Non-pigmented ciliary epithelial cell (primary cell): ENCODE measurements around the gene POMT2.

Experiments used
- DNase-seq: peaks from one replicate; pipeline ENCODE4 v3.0.0-alpha.2; 2010; ENCODE audit warnings: low read depth

Gene POMT2

GRCh38 chr14:77265561-77266335 lies 54.9 kb downstream of the POMT2 start:
- no peak for DNase-seq

- no peak for DNase-seq
Observed at GRCh38 chr14:77265187-77265515, 55.5 kb downstream of the POMT2 start.

- DNase-seq, result no peak
Observed at GRCh38 chr14:77264466-77265186, 56.1 kb downstream of the POMT2 start.

DNA sequence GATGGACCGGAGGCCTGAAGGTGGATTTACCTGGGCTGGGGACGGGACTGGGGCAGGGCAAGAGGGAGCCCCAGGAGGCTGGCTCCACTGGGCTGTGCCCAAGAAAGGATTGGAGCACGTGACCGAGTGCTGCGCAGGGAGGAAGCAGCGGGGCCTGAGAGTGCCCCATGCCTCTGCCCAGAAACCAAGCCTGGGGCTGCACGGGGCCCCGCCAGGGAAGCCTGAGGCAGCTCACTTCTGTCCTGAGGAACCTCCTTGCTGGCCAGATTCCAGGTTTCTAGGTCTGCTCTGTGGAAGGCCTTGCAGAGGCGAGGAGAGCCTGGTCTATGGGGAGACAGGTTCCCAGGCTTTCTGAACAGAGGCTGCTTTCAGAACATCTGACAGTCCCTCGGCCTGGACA lies 60.1 kb downstream of the POMT2 start:
- DNase-seq, result no peak

GRCh38 chr14:77260199-77260598 lies 60.5 kb downstream of the POMT2 start:
- no peak for DNase-seq

DNA sequence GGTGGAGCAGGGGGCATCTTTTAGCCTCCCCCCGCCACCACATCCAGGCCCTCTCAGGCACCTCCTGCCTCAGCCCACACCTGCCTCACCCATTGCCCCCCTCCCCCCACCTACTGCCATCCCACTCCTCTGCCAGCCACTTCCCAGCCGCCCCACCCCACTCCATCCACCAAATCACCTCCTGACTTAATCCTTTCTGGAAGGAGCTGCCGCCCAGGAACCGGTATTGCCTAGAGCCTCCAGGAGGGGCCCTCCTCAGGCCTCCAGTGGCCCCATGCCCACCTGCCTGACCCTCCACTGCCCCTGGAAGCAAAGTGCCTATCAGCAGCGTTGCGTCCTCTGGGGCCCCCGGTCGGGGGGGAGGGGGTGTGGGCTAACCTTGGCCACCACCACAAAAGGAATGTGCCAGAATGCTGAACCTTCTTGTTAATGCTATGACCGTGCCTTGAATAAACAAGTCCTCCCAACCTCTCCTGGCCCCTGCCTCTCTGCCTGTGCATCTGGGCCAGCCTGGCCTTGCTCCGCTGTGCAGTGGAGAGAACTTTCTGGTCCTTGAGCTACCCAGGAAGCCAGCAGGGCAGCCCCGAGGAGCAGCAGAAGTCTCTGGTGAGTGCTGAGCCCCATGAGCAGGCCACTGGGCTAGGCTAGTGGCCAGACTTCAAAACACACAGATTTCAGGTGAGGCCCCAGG lies 61.5 kb downstream of the POMT2 start:
- DNase-seq, result no peak

DNA sequence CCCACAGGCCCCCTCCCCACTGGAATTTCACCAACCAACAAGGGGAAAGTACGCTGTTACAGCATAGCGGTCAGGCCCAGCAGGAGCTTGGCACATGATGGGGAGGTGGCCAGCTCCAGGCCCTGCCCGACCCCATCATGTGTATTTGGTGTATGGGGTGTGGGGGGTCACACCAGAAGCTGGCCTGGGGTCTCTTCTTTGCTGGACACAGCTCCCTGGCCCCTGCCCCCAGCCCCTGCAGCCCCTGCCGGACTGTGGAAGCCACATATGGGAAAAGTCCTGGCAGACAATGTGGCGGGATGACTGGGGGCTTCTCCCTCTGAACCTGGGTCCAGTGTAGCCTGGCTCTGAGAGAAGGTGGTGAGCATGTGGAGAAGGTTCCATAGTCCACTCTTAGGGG lies 62.1 kb downstream of the POMT2 start:
- DNase-seq, result no peak

GRCh38 chr14:77257700-77258099 lies 63.0 kb downstream of the POMT2 start:
- no peak for DNase-seq

- DNase-seq, result no peak
Observed at GRCh38 chr14:77256694-77257093, 64.0 kb downstream of the POMT2 start.

DNA sequence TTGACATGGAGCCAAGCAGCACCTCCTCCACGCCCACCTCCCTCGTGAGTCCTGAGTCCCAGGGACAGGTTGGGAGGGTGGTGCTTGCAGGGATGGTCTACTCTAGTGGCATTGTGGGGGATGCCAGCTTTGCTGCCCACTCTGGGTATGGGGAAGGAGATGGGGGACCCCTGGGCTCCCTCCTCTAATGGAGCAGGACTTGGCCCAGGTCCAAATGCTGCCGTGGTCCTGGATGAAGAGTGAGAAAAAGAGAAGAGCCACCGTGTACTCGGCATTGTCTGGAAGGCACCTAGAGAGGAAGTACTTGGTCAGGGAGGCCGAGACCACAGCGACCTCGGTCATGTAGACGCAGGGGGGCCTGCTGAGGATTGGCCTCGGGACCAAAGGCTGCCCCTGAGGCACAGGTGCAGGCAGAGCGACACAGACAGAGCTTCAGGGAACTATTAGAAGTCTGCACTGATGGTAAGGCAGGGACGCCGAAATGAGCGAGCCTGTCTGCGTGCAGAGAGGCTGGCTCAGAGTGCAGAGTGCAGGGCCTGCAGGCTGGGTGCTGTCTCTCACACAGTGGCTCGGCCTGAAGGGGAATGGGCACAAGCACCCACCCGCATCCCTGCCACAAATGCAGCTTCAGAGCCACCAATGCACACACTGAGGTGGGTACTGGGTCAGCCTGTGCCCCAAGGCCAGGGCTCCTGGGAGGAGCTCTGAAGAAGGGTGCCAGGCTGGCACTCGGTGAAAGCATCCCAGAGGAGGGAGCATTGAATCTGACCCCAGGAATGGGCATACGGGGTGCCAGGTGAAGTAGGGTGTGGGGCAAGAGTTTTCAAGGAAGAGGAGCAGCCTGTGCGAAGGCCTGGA lies 67.1 kb downstream of the POMT2 start:
- no peak for DNase-seq

DNA sequence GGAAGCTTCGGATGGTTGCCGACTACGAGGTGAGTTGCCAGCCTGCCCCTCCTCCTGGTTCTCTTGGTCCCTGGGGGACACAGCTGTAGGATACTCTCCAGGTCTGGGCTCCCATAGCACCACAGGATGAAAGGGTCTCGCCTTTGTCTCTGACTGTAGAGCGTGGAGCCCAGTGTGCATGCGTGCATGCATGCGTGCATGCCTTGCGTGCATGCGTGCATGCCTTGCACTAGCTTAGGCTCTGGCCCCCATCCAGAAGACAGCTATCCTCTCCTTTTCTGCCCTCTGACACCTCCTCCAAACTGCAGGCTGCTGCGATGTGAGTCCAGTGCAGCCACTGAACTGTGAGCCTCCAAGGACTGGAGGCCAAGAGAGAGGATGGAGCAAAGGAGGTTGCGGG lies 68.8 kb downstream of the POMT2 start:
- no peak for DNase-seq

- DNase-seq, result no peak
Observed at GRCh38 chr14:77250927-77251326, 69.8 kb downstream of the POMT2 start.

- no peak for DNase-seq
Observed at GRCh38 chr14:77249286-77249685, 71.4 kb downstream of the POMT2 start.

GRCh38 chr14:77248666-77249065 lies 72.0 kb downstream of the POMT2 start:
- no peak for DNase-seq

GRCh38 chr14:77246784-77247183 lies 73.9 kb downstream of the POMT2 start:
- no peak for DNase-seq

- DNase-seq, result no peak
Observed at GRCh38 chr14:77245820-77246219, 74.9 kb downstream of the POMT2 start.

DNA sequence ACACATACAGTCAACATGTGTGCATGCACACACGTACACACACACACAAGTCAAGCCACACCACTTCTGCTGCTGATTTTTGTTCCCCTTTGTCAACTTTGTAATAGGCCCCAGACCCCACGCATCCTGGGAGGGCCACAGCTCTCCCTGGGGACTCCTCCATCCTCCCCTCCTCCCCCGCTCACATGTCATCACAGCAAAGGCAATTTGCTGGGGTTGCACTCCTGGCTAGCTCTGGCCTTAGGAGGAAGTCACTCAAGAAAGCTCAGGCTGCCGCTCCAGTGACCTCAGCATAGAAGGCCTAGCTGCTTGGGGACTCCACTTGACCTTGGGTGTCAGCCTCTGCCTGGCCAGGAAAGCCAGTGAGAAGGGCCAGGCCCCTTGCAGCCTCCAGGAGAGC lies 76.8 kb downstream of the POMT2 start:
- DNase-seq, result no peak

- DNase-seq, result no peak
Observed at GRCh38 chr14:77242752-77243151, 77.9 kb downstream of the POMT2 start.

DNA sequence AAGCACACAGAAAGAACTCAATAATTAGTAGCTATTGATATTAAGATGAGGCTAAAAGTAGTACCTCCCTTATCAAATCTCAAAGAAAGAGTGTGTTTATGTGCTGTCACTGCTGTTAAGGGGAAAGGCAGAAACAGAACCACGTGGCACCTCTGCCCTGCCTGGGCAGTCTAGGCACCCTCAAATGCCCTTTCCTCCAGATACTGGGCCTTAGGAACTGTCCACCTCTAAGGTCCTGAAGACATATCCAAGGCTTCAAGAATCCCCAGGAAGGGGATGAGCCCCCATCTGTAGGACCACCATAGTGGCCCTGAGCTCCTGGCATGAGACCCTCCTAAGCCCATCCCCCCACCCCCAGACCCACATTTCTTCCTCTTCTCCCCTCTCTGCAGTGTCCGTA lies 78.7 kb downstream of the POMT2 start:
- no peak for DNase-seq

GRCh38 chr14:77240336-77240915 lies 80.3 kb downstream of the POMT2 start:
- DNase-seq, result no peak

GRCh38 chr14:77239412-77239811 lies 81.3 kb downstream of the POMT2 start:
- no peak for DNase-seq

DNA sequence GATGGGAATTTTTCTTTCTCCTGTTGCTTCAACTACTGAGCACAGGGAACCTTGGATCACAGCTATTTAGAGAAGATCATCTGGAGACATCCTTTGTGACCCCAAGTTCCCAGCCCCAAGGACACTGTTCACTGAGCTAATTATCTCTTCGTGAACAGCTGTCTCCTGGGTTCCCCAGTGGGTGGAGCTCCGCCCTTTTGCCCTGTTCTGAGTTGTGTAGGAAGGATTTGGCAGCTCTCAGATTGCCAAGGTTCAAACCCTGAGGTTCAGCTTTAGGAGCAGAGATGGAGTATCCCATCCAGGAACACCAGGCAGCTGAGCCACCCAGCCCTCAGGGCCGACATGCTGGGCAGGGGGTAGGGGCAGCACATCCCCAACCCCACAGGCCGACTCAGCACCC lies 81.7 kb downstream of the POMT2 start:
- no peak for DNase-seq
